HEK293 (cell line): ENCODE data around the gene NAGA.

ENCODE experiments used
- YY1 ChIP-seq: fragments of 450-650 bp; formaldehyde crosslinking; IDR thresholded peaks from 2 replicates; pipeline ENCODE4 v1.5.1; 2018; ENCODE audit warnings: missing biosample characterization, missing genetic modification characterization
- ZNF133 ChIP-seq: fragments of 450-650 bp; formaldehyde crosslinking; IDR thresholded peaks from 2 replicates; pipeline ENCODE4 v1.5.1; 2016; ENCODE audit warnings: missing biosample characterization, missing genetic modification characterization

- TF ChIP-seq ZNF133 (tag by site-specific recombination) (no peak), YY1 (no peak)
Measured at GRCh38 chr22:42108848-42109247, 38.2 kb upstream of the NAGA start.
